OCI-LY7 (cell line): Measurements from ENCODE around the gene MYH10. TPM values are rescaled to one million over a fixed set of nuclear protein-coding genes. Genes with fewer than 3 reads are reported as not detected.

Source experiments
- Bru-seq: library from RNA; stranded (reverse); fragments of 400-500 nt; gene quantifications from one replicate; lab custom pipeline; 2021; lab: Mats Ljungman, UMichigan
- BruChase-seq, 2 experiments: library from RNA; stranded (reverse); fragments of 400-500 nt; gene quantifications; one replicate each; lab custom pipeline; 2021; lab: Mats Ljungman, UMichigan
- BruUV-seq: library from RNA; stranded (reverse); fragments of 400-500 nt; replicated peaks from 2 replicates; lab custom pipeline; 2021; lab: Mats Ljungman, UMichigan
- CTCF ChIA-PET: fragments of 300-600 bp; sonication (Branson Sonifier 250); formaldehyde crosslinking; loops from one replicate; lab custom pipeline; 2022; ENCODE audit warnings: antibody characterized with exemption; ENCODE audit not compliant: unreplicated experiment; lab: Charles Lee
- POLR2A ChIA-PET: fragments of 300-600 bp; sonication (Branson Sonifier 250); formaldehyde crosslinking; loops from one replicate; lab custom pipeline; 2022; ENCODE audit warnings: antibody characterized with exemption; lab: Charles Lee
- DNase-seq: peaks from one replicate; pipeline ENCODE4 v3.0.0-alpha.2; 2015; ENCODE audit warnings: low spot score
- H2AFZ ChIP-seq: fragments of 200-600 bp; sonication (generic), shearing (Covaris generic); 2 replicates; pipeline ENCODE4 v1.6.1; 2014; ENCODE audit warnings: mild to moderate bottlenecking, antibody characterized with exemption, low read length, moderate library complexity
- H3K27ac ChIP-seq: fragments of 200-600 bp; sonication (generic); 2 replicates; pipeline ENCODE4 v1.5.1; 2014; ENCODE audit warnings: mixed run types, low read depth, mild to moderate bottlenecking, moderate library complexity, low read length, inconsistent platforms; ENCODE audit not compliant: poor library complexity, severe bottlenecking
- H3K36me3 ChIP-seq: fragments of 200-600 bp; sonication (generic); 2 replicates; pipeline ENCODE4 v1.6.1; 2014; ENCODE audit warnings: mild to moderate bottlenecking, antibody characterized with exemption, low read length, moderate library complexity, mixed read lengths; ENCODE audit not compliant: insufficient read depth
- H3K4me1 ChIP-seq: fragments of 200-600 bp; sonication (generic); 2 replicates; pipeline ENCODE4 v1.5.1; 2014; ENCODE audit warnings: mild to moderate bottlenecking, low read length; ENCODE audit not compliant: insufficient read depth, poor library complexity, severe bottlenecking
- H3K4me2 ChIP-seq: fragments of 200-600 bp; sonication (generic); 2 replicates; pipeline ENCODE4 v1.6.1; 2014; ENCODE audit warnings: mild to moderate bottlenecking, low read length
- H3K4me3 ChIP-seq: fragments of 200-600 bp; sonication (generic); 2 replicates; pipeline ENCODE4 v1.5.1; 2014; ENCODE audit warnings: mild to moderate bottlenecking, low read depth, low read length; ENCODE audit not compliant: poor library complexity, severe bottlenecking
- H3K79me2 ChIP-seq: fragments of 200-600 bp; sonication (generic); 2 replicates; pipeline ENCODE4 v1.6.1; 2016; ENCODE audit warnings: low read depth, mild to moderate bottlenecking, low read length, moderate library complexity, mixed read lengths; ENCODE audit not compliant: insufficient read depth
- H3K9me2 ChIP-seq: fragments of 200-600 bp; sonication (generic); 2 replicates; pipeline ENCODE4 v1.6.1; 2016; ENCODE audit warnings: mild to moderate bottlenecking, low read length, mixed read lengths; ENCODE audit not compliant: insufficient read depth
- H3K9me3 ChIP-seq: fragments of 200-600 bp; sonication (generic); 2 replicates; pipeline ENCODE4 v1.6.1; 2014; ENCODE audit warnings: mild to moderate bottlenecking, mixed run types, low read length, mixed read lengths
- H4K20me1 ChIP-seq: fragments of 200-600 bp; sonication (generic); 2 replicates; pipeline ENCODE4 v1.6.1; 2014; ENCODE audit warnings: mild to moderate bottlenecking, antibody characterized with exemption, low read length, moderate library complexity, mixed read lengths; ENCODE audit not compliant: insufficient read depth
- EZH2phosphoT487 ChIP-seq: fragments of 200-600 bp; sonication (generic); IDR thresholded peaks from 2 replicates; pipeline ENCODE4 v1.6.1; 2018; ENCODE audit warnings: low read depth, borderline replicate concordance, mild to moderate bottlenecking, mixed run types, antibody characterized with exemption, low read length, moderate library complexity, mixed read lengths
- intact Hi-C: fragments of 100-400 bp; cut with micrococcal nuclease; formaldehyde crosslinking; loops from one replicate; pipeline ENCODE4 v1.10.0; 2022; ENCODE audit not compliant: unreplicated experiment
- long read RNA-seq: library from polyadenylated mRNA; stranded (forward); transcript quantifications from one replicate; pipeline ENCODE4 v2.0.0, GENCODE V29; 2022
- total RNA-seq, 2 experiments: library from RNA; depleted of rRNA in 1 of 2; stranded (reverse); fragments of >200 nt in 1 of 2; shearing (Covaris generic) in 1 of 2; gene quantifications; 2 replicates each; pipeline ENCODE4 v1.2.3, GENCODE V29; 2014 to 2022
- TF ChIP-seq, protein P1 (sequence below): fragments of 200-600 bp; sonication (generic); conservative IDR thresholded peaks from 2 replicates; pipeline ENCODE4 v1.5.1; 2014; ENCODE audit warnings: mild to moderate bottlenecking, antibody characterized with exemption, low read length, moderate library complexity, mixed read lengths

Gene MYH10
- total RNA-seq (2014; rRNA removed; shearing (Covaris generic)) (41.9 and 55.0 TPM in 2 replicates), total RNA-seq (2022) (50.6 and 60.4 TPM in 2 replicates), Bru-seq, nascent RNA (percentile 66 among the genes with signal in this experiment), BruChase-seq, experiment 1, labeled RNA remaining after a 6-hour chase (percentile 68 among the genes with signal in this experiment), BruChase-seq, experiment 2, labeled RNA remaining after a 2-hour chase (percentile 60 among the genes with signal in this experiment)
- long read RNA-seq, full-length matches to known transcripts, result 20 of 57 reads
- long read RNA-seq, partial matches to known transcripts, result 16 of 57 reads
- long read RNA-seq, other reads (novel, unspliced or antisense), result 21 of 57 reads

DNA sequence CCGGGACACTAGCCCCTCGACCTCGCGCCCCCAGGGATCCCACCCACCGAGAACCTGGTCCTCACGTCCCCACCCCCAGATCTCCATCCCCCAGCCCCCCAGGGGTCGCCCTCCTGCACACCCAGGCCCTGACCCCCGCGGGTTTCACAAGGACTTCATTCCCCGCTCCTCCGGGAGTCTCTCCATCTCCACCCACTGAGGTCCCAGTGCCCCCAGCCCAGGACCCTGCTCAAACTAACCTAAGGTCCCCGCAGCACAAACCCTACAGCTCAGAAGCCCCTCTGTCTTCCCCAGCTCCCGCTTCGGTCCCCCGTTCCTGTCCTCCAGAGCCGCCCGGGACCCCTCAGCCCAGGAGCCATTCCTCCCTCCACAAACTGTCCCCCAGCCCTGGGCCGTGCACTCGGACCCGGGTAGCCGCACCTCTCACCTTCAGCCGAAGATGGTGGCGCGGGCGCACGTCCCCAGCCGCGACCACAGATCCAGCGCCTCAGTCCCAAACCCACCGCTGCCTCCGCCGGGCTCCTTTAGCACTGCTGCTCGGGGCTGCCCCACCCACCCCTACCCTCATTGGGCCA, at the start of gene MYH10:
MYH10 (minus strand) TSS at position 499 of the 575 bp plus-strand sequence. CDS start 7,479 bp downstream, outside the sequence.
- peaks cover 23% of the 10 kb centered on the region; the same call in 1 of the 2 replicates for H3K79me2 ChIP-seq
- peak within 1 kb of the TSS; percentile 98 for H3K4me3 ChIP-seq
- peaks cover 23% of the 10 kb centered on the region for H3K4me1 ChIP-seq
- no peaks in the 10 kb centered on the region for H3K9me2 ChIP-seq
- no peaks in the 10 kb centered on the region for H3K9me3 ChIP-seq
- TF ChIP-seq, protein P1, sequence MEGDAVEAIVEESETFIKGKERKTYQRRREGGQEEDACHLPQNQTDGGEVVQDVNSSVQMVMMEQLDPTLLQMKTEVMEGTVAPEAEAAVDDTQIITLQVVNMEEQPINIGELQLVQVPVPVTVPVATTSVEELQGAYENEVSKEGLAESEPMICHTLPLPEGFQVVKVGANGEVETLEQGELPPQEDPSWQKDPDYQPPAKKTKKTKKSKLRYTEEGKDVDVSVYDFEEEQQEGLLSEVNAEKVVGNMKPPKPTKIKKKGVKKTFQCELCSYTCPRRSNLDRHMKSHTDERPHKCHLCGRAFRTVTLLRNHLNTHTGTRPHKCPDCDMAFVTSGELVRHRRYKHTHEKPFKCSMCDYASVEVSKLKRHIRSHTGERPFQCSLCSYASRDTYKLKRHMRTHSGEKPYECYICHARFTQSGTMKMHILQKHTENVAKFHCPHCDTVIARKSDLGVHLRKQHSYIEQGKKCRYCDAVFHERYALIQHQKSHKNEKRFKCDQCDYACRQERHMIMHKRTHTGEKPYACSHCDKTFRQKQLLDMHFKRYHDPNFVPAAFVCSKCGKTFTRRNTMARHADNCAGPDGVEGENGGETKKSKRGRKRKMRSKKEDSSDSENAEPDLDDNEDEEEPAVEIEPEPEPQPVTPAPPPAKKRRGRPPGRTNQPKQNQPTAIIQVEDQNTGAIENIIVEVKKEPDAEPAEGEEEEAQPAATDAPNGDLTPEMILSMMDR, result peak; percentile 39; the same call in 1 of the 2 replicates
- no peak for TF ChIP-seq EZH2phosphoT487
- peak within 1 kb of the TSS; percentile 98 for H2AFZ ChIP-seq
- BruUV-seq, result no TSS peak
- H3K27ac ChIP-seq, result peak within 1 kb of the TSS; percentile 57
- intact Hi-C loops, result loop anchor here (5.0 to 10.0 kb wide), 2 partner anchors 193 to 334 kb away; partner anchors contain the start of genes NDEL1 and PIK3R5
- POLR2A ChIA-PET, result interaction anchor here (0.6 to 1.0 kb wide), 2 partner anchors 194 to 228 kb away, joined by 4 to 8 read pairs; no protein-coding TSS in a partner anchor
- H4K20me1 ChIP-seq, result peaks cover 7% of the 10 kb centered on the region; the same call in 1 of the 2 replicates
- H3K4me2 ChIP-seq, result peak within 1 kb of the TSS; percentile 89
- DNase-seq, result peak; percentile 18
- CTCF ChIA-PET, result interaction anchor here (1.0 kb wide), 2 partner anchors 11 to 255 kb away, joined by 3 read pairs; no protein-coding TSS in a partner anchor
- no peaks in the 10 kb centered on the region for H3K36me3 ChIP-seq

DNA sequence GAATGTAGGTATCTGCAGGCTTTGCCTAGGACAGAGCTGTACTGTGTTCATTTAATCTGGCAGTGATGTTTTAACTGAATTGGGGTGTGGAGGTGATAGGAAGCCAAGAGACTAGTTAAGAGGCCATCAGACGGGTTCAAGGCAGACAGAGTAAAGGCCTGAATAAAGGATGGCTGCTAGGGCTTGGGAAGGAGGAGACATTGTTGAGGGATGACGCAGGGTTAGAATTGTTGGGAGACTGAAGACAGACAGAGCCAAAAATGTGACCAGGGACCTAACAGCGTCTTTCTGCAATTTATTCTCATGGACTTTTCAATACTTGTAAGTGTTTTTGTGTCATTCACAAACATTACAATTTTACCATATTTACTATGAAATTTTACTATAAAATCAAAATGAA, 48.6 kb upstream of the MYH10 start:
- no peak for DNase-seq
- BruUV-seq, result no TSS peak

More for the DNA sequence above, 48.6 kb upstream of the MYH10 start:
- TF ChIP-seq, protein P1, result no peak
- TF ChIP-seq EZH2phosphoT487, result no peak
- Histone ChIP-seq H3K4me3 (no peak overlapping the region), H3K27ac (no peak overlapping the region), H3K4me2 (no peak overlapping the region), H4K20me1 (no peaks in the 10 kb centered on the region), H3K79me2 (no peaks in the 10 kb centered on the region), H3K36me3 (no peaks in the 10 kb centered on the region), H2AFZ (no peak overlapping the region), H3K4me1 (no peaks in the 10 kb centered on the region), H3K9me3 (no peaks in the 10 kb centered on the region), H3K9me2 (no peaks in the 10 kb centered on the region)
- POLR2A ChIA-PET, result no interaction called here
- CTCF ChIA-PET, result no interaction called here
- intact Hi-C loops, result no loop called here
